ENCODE measurements around the gene COL5A1.

DNA sequence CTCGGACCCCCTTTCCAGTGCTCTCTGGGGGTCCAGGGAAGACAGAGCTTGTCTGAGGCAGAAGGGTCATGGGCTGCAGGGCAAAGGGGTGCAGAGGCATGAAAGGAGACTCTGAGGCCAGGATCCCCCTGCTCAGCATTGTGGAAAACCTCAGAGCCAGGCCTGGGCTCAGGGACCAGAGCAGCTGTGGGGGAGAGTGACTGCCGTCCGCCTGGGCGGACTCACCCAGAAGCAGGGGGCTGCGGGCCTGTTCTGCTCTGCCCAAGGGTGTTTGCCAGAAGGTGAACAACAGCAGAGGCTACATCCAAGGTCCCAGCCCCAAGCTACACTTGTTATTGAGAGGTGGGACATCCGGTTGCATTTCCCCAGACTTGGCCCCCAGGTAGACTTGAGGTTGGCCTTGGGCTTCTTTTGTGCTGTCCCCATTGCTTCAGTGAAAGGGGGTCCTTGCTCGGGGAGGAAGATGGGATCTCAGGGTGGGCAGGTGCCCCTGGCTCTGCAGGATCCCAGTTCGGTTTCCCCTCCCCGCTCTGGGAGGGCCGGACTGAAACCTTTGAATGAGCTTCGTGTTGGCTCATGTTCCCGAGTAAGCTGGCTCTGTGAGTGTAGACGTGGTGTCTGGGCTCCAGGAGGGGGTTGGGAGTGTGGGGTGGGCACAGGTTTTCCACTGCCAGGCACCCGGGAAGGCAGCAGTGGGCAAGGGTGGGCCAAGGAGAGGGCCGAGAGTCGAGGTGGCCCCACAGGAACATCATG is 92.1 kb downstream of the COL5A1 start:
- TF ChIP-seq, protein P1, sequence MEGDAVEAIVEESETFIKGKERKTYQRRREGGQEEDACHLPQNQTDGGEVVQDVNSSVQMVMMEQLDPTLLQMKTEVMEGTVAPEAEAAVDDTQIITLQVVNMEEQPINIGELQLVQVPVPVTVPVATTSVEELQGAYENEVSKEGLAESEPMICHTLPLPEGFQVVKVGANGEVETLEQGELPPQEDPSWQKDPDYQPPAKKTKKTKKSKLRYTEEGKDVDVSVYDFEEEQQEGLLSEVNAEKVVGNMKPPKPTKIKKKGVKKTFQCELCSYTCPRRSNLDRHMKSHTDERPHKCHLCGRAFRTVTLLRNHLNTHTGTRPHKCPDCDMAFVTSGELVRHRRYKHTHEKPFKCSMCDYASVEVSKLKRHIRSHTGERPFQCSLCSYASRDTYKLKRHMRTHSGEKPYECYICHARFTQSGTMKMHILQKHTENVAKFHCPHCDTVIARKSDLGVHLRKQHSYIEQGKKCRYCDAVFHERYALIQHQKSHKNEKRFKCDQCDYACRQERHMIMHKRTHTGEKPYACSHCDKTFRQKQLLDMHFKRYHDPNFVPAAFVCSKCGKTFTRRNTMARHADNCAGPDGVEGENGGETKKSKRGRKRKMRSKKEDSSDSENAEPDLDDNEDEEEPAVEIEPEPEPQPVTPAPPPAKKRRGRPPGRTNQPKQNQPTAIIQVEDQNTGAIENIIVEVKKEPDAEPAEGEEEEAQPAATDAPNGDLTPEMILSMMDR (conservative IDR thresholded peaks at IDR 0.05; ENCODE audit: low read depth, low read length) = no peak
- TF ChIP-seq EZH2 (IDR thresholded peaks at IDR 0.05; ENCODE audit: low read length, unreplicated experiment) = no peak
